A673 (cell line): ENCODE results near the gene EIF1AD. TPM values are rescaled to one million over a fixed set of nuclear protein-coding genes. Genes with fewer than 3 reads are reported as not detected.

Experiments
- BruUV-seq: library from RNA; stranded (reverse); fragments of 400-500 nt; replicated peaks from 2 replicates; lab custom pipeline; 2021; lab: Mats Ljungman, UMichigan
- CTCF ChIA-PET: fragments of 300-600 bp; sonication (Branson Sonifier 250); formaldehyde crosslinking; loops from one replicate; lab custom pipeline; 2022; ENCODE audit warnings: antibody characterized with exemption; lab: Charles Lee
- POLR2A ChIA-PET: fragments of 300-600 bp; sonication (Branson Sonifier 250); formaldehyde crosslinking; loops from one replicate; lab custom pipeline; 2022; ENCODE audit warnings: antibody characterized with exemption; ENCODE audit not compliant: low non-redundant PET; lab: Charles Lee
- DNase-seq: peaks from one replicate; pipeline ENCODE4 v3.0.0-alpha.2; 2015; ENCODE audit warnings: low spot score
- H3K27ac ChIP-seq: fragments of 200-600 bp; sonication (generic); 2 replicates; pipeline ENCODE4 v1.5.1; 2016; ENCODE audit warnings: mixed run types, low read depth, mild to moderate bottlenecking, mixed read lengths, antibody characterized with exemption, low read length; ENCODE audit not compliant: poor library complexity, severe bottlenecking
- H3K27me3 ChIP-seq: fragments of 200-600 bp; sonication (generic); replicated peaks from 2 replicates; pipeline ENCODE4 v1.6.1; 2017; ENCODE audit warnings: mixed run types, low read depth, mild to moderate bottlenecking, mixed read lengths, antibody characterized with exemption, low read length; ENCODE audit not compliant: insufficient read depth, poor library complexity
- H3K36me3 ChIP-seq: fragments of 200-600 bp; sonication (generic); 2 replicates; pipeline ENCODE4 v1.6.1; 2016; ENCODE audit warnings: mixed run types, mild to moderate bottlenecking, mixed read lengths, antibody characterized with exemption, low read length; ENCODE audit not compliant: insufficient read depth, poor library complexity, severe bottlenecking
- H3K4me1 ChIP-seq: fragments of 200-600 bp; sonication (generic); 2 replicates; pipeline ENCODE4 v1.6.1; 2017; ENCODE audit warnings: mixed run types, mild to moderate bottlenecking, mixed read lengths, antibody characterized with exemption, low read length; ENCODE audit not compliant: insufficient read depth, poor library complexity, severe bottlenecking
- H3K4me3 ChIP-seq: fragments of 200-600 bp; sonication (generic); 2 replicates; pipeline ENCODE4 v1.5.1; 2016; ENCODE audit warnings: low read depth, mixed run types, mild to moderate bottlenecking, mixed read lengths, low read length; ENCODE audit not compliant: poor library complexity, severe bottlenecking
- H3K9me3 ChIP-seq: fragments of 200-600 bp; sonication (generic); 2 replicates; pipeline ENCODE4 v1.6.1; 2016; ENCODE audit warnings: mixed run types, low read depth, mild to moderate bottlenecking, mixed read lengths, antibody characterized with exemption, low read length; ENCODE audit not compliant: poor library complexity, severe bottlenecking
- CTCF ChIP-seq: fragments of 300-800, 200-600 bp; sonication (generic); conservative IDR thresholded peaks from 2 replicates; pipeline ENCODE4 v1.5.1; 2017; ENCODE audit warnings: low read depth, mild to moderate bottlenecking, antibody characterized with exemption, low read length, moderate library complexity, mixed read lengths
- EZH2 ChIP-seq: fragments of 200-600 bp; sonication (generic); IDR thresholded peaks from 2 replicates; pipeline ENCODE4 v1.6.1; 2017; ENCODE audit warnings: borderline replicate concordance, low read depth, mild to moderate bottlenecking, mixed read lengths, antibody characterized with exemption, low read length; ENCODE audit not compliant: poor library complexity, severe bottlenecking
- intact Hi-C: fragments of 100-400 bp; cut with micrococcal nuclease; formaldehyde crosslinking; loops from one replicate; pipeline ENCODE4 v1.10.0; 2022; ENCODE audit not compliant: unreplicated experiment
- total RNA-seq: library from RNA; stranded (reverse); gene quantifications from 2 replicates; pipeline ENCODE4 v1.2.3, GENCODE V29; 2021

Gene EIF1AD
- total RNA-seq, 1 experiment from 2014 or later, result 86.2 TPM

GRCh38 chr11:65977621-65978390 lies 24.2 kb downstream of the EIF1AD start:
- H3K36me3 ChIP-seq, result peaks cover 43% of the 10 kb centered on the region
- TF ChIP-seq CTCF (no peak), EZH2 (no peak)

GRCh38 chr11:65976216-65977176 lies 25.5 kb downstream of the EIF1AD start:
- no peaks in the 10 kb centered on the region for H3K4me1 ChIP-seq
- ChIA-PET POLR2A (no interaction called here), CTCF (no interaction called here)
- H3K27me3 ChIP-seq, result no peaks in the 10 kb centered on the region
- H3K4me3 ChIP-seq, result no peak overlapping the region
- no TSS peak for BruUV-seq
- H3K9me3 ChIP-seq, result no peaks in the 10 kb centered on the region
- no peak for DNase-seq
- intact Hi-C loops, result no loop called here
- peaks cover 50% of the 10 kb centered on the region for H3K36me3 ChIP-seq
- no peak overlapping the region for H3K27ac ChIP-seq
- no peak for TF ChIP-seq CTCF
- TF ChIP-seq EZH2, result no peak

More at GRCh38 chr11:65977621-65978390, 24.2 kb downstream of the EIF1AD start:
- POLR2A ChIA-PET, result no interaction called here
- BruUV-seq, result no TSS peak
- Histone ChIP-seq H3K27me3 (no peaks in the 10 kb centered on the region), H3K9me3 (no peaks in the 10 kb centered on the region), H3K4me3 (no peak overlapping the region), H3K4me1 (no peaks in the 10 kb centered on the region), H3K27ac (no peak overlapping the region)
- CTCF ChIA-PET, result no interaction called here
- DNase-seq, result no peak
- intact Hi-C loops, result no loop called here

DNA sequence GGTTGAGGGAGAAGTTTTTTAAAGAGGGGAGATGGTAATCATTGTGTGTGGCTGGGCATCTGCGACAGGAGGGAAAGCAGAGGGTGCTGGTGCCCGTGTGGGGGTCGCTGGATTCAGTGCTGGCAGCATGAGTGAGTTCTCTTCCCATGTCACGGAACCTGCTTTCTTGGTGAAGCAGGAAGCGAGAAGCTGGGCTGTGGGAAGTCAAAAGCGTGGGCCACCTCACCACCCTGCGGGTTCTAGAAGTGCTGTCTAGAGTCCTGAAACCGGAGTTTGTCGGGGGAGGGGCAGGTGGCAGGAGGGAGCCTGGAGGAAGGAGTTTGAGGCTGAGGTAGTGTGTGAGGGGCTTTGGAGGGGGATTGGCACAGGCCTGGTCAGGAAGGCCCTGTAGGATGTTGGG lies 26.2 kb downstream of the EIF1AD start:
- H3K9me3 ChIP-seq, result no peaks in the 10 kb centered on the region
- H3K4me3 ChIP-seq, result no peak overlapping the region
- no peaks in the 10 kb centered on the region for H3K27me3 ChIP-seq
- no peak for DNase-seq
- BruUV-seq, result no TSS peak
- ChIA-PET POLR2A (no interaction called here), CTCF (interaction anchor here (0.6 to 0.7 kb wide), 2 partner anchors 87 to 149 kb away, joined by 3 to 13 read pairs; no protein-coding TSS in a partner anchor)
- no peaks in the 10 kb centered on the region for H3K4me1 ChIP-seq
- peaks cover 50% of the 10 kb centered on the region for H3K36me3 ChIP-seq
- TF ChIP-seq EZH2, result no peak
- TF ChIP-seq CTCF, result no peak
- intact Hi-C loops, result no loop called here
- H3K27ac ChIP-seq, result no peak overlapping the region
